CD4-positive, alpha-beta T cell treated with Interleukin-6 for 4 hours (primary cell): ENCODE results near the gene FZD10.

Experiments used
- DNase-seq: peaks from one replicate; pipeline ENCODE4 v3.0.0-alpha.2; 2020; ENCODE audit warnings: mixed read lengths

FZD10 gene

DNA sequence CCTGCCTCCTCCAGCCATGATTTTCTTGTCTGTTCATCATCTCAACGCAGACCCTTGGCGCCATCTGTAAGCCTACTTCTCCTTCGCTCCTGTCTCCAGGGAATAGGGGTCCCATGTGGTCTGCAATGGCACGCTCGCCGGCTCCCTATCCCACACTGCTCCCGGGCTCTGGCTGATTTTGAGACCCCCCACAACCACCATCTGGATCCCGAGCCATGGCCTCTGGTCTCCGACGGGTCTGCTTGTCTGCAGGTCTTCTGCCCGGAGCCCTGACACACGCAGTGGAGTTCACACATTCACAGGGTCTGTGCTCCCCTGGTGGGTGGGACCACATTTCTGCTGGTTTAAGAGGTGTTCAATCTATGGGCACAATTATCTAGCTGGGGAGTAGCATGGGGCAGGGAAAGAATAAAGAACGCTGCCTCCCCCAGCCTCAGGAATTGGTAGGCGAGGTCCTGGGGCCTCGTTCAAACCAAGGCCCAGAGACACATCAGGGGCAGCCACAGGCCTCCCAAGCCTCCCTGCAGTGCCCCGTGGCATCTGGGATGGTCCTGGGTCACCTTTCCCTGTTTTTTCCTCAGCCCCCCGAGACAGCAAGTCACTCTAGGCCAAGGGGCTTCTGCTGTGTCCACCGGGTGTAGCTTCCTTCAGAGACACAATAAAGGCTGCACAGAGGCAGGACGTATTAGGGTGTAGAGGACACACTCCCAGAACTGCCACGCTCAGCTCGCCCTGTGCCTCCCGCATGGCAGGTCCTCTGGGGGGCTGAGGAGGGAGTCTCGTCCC is 21.5 kb downstream of the FZD10 start:
- DNase-seq, result no peak

DNA sequence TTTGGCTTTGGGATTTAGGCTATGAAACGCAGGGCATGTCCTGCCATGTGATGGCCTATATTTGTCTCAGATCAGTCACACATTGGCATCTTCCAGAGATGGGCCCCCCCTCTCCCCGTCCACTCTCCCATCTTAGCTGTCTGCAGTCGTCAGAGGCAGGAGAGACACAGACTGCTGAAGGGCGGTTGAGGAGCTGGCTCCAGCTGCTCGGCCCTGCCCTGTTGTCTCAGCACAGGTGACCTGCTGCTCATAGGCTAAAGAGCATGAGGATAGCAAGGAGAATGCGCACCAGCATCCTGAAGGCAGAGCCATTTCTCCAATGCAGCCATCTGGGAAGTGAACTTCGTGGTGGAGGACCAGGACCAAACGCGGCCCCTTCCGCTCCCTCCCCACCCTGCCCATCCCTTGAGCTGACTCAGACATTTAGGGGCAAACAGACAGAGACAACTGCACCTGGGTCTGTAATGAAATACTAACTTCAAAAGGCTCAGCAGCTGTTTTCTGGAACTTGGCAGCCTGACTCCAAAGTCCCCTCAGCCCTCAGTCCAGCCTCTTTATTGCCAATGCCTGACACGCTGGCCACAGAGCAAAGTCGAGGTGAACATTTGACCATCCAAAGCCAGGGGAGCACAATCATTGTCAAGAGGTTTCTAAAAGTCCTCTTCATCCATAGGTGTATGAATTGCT is 22.3 kb downstream of the FZD10 start:
- DNase-seq, result no peak

DNA sequence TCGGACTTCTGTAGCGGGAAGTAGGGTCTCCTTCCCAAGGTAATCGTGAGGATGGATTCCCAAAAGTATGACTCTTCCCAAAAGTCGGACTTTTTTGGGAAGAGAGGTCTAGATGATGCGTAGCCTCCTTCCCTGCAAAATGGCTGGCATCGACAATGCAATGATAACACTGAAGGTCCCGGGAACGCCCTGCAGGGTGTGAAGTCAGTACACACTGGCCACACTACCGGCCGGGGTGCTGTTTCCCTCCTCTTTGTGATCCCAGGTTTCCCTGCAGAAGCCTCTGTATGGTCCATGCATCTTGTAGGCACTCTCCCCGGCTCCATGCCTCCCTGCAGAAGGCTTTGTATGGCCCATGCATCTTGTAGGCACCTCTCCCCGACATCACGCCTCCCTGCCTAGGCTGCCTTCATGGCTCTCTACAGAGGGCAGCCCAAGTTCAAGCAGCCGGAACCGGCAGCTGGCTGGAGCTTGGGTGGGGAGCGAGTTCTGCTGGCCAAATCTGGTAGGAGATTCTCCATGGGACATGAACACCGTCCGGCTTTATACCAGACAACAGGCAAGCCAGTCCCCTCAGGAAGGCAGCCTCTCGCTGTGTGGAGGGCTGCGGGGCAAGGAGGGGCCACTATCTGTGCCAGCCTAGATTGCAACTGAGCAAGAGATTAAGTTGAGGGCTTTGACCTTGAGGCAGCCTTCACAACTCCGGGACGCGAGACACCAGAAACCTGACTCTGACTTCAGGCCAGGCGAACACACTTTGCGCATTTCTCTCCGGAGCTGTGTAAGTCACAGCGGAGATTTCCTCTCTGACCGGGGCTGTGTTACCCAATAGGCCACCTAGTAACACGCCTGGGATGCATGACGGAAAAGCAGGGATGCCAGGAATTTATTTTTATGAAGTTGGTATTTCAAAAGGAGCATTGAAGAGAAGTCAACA is 23.5 kb downstream of the FZD10 start:
- DNase-seq, result no peak

GRCh38 chr12:130186651-130187268 is 24.5 kb downstream of the FZD10 start:
- DNase-seq, result no peak

- DNase-seq, result no peak
These were observed 30.5 kb downstream of the FZD10 start for GRCh38 chr12:130192642-130193345.

- DNase-seq, result no peak
These were observed 31.9 kb downstream of the FZD10 start for GRCh38 chr12:130194154-130194553.

DNA sequence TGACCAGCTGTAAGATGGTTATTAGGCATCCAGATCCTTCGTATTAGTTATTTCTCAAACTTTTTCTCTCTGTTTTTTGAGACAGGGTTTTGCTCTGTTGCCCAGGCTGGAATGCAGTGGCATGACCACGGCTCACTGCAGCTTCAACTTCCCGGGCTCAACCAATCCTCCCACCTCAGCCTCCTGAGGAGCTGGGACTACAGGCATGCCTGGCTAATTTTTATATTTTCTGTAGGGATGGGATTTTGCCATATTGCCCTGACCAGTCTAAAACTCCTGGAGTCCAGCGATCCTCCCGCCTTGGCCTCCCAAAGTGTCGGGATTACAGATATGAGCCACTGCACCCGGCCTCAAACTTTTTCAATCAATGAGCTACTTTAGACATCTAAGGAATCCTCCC is 33.1 kb downstream of the FZD10 start:
- no peak for DNase-seq

GRCh38 chr12:130195776-130196175 is 33.5 kb downstream of the FZD10 start:
- no peak for DNase-seq

- DNase-seq, result no peak
These were observed 34.6 kb downstream of the FZD10 start for GRCh38 chr12:130196827-130197226.

GRCh38 chr12:130198026-130198662 is 35.9 kb downstream of the FZD10 start:
- no peak for DNase-seq

DNA sequence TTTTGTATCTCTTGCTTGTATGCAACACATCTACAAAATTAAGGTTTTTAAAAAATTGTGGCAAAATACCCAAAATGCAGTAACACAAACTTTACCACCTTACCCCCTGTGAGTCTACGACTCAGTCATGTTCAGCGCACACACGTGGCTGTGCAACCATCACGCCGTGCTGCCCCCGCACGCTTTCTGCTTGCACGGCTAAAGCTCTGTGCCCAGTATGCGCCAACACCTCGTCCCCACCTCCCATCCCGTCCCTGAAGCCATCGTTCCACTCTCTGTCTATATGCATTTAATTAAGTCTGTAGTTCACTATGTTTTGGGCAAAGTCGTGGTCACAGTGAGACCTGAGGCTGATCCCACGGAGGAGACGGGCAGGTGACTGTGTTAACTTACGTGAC is 36.4 kb downstream of the FZD10 start:
- no peak for DNase-seq

GRCh38 chr12:130199581-130200390 is 37.5 kb downstream of the FZD10 start:
- no peak for DNase-seq

DNA sequence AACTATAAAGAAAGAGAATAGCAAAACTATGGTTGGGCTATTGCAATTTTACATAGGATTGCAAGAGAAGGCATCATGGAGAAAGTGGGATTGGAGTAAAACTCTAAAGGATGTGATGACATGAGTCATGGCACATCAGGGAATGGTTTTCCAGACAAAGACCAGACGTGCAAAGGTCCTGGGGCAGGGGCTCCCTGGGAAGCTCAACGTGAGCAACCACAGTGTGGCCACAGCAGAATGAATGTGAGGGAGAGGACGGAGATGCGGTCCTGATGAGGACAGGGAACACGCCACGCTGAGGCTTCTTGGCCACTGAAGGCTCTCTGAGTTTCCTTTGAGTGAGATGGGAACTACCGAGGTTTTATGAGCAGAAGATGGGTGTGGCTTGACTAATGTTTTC is 38.2 kb downstream of the FZD10 start:
- no peak for DNase-seq

DNA sequence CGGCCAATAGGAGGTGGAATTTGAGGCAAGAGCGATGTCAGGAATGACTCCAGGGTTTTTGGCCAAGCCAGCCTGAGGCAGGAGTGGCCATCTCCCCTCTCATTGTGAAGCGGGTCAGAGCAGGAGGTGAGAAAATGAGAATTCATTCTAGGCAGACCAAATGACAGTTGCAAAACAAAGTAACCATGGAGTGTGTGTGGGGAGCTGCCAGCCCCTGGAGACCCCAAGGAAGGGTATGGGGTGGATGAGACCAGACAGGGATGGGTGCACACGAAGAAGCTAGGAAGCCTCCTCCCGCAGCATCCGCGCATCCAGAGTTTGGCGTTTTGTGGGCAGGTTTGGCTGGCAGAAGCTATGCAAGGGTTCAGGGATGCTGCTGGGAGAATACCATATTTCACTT is 38.8 kb downstream of the FZD10 start:
- no peak for DNase-seq

- DNase-seq, result no peak
These were observed 39.9 kb downstream of the FZD10 start for GRCh38 chr12:130202201-130202600.

DNA sequence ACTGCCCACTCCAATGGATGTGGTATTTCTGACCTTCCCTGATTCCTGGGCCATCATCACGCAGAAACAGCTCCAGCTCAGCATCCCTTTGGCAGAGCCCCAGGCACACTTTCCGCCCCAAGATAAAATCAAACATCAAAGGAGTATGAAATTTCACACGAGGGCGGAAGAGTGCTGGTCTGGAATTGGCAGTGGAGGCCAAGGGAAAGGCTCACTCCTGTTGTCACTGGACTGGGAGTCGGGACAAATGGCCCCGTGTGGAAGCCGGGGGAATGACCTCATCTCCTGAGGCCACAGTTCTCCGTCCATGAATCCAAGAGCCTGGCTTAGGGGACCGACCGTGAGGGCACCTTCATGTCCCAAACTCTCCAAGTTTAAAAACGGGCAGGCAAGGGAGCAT is 40.9 kb downstream of the FZD10 start:
- no peak for DNase-seq

GRCh38 chr12:130204541-130204953 is 42.3 kb downstream of the FZD10 start:
- no peak for DNase-seq

- no peak for DNase-seq
These were observed 43.2 kb downstream of the FZD10 start for GRCh38 chr12:130205495-130205894.

- no peak for DNase-seq
These were observed 50.2 kb downstream of the FZD10 start for GRCh38 chr12:130212384-130212989.

DNA sequence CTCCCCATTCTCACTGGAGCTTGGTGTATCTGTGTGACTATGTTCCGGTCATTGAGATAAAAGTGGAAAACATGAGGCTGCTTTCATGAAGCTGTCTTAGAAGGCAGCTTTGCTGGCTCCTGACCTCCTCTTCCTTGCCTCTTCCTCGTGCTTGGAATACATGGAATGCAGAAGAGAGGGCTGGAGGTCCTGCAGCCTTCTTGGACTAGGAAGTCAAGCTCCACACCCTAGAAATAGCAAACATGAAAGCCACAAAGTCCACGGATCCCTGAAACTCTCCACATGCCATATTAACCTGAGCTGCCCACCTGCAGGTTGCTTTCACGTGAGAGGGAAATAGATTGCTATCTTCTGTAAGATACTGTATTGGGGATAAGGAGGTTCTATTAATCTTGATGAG is 51.0 kb downstream of the FZD10 start:
- no peak for DNase-seq
